GM12878 (cell line): ENCODE measurements around the gene TRIM72.

Source experiments
- ATF2 ChIP-seq: IDR thresholded peaks from 2 replicates; pipeline ENCODE4 v1.6.1; 2012; ENCODE audit warnings: low read length, inconsistent platforms
- EP300 ChIP-seq, 2 experiments: fragments of 150-350 bp in 1 of 2; IDR thresholded peaks; 2 replicates each; pipeline ENCODE4 v1.6.1; 2011 to 2012; ENCODE audit warnings: low read depth in 2 of 2, low read length in 2 of 2, borderline replicate concordance in 1 of 2, improper control_type of control experiment in 1 of 2, inconsistent platforms in 1 of 2; ENCODE audit not compliant: control insufficient read depth in 1 of 2
- POLR2A ChIP-seq: IDR thresholded peaks from 2 replicates; pipeline ENCODE4 v1.6.1; 2011; ENCODE audit warnings: low read depth, mild to moderate bottlenecking, low read length
- YY1 ChIP-seq: IDR thresholded peaks from 2 replicates; pipeline ENCODE4 v1.6.1; 2011; ENCODE audit warnings: low read depth, mild to moderate bottlenecking, low read length
- TF ChIP-seq, protein P1 (sequence below), 3 experiments: IDR thresholded peaks in 2 of 3; conservative IDR thresholded peaks in 1 of 3; 2 replicates each; pipeline ENCODE4 v1.5.1; 2011; ENCODE audit warnings: low read depth in 3 of 3, low read length in 3 of 3, mild to moderate bottlenecking in 3 of 3, control low read depth in 2 of 3, moderate library complexity in 2 of 3, inconsistent platforms in 1 of 3, mixed read lengths in 1 of 3; ENCODE audit not compliant: control insufficient read depth in 2 of 3, insufficient read depth in 1 of 3; ENCODE audit errors: extremely low read depth in 1 of 3

GRCh38 chr16:31185339-31185738 lies 28.6 kb upstream of the TRIM72 start:
- TF ChIP-seq EP300 (IDR thresholded peaks at IDR 0.05; ENCODE audit: borderline replicate concordance in 1 of 2, control insufficient read depth in 1 of 2, low read depth in 2 of 2, low read length in 2 of 2) (no peak), POLR2A (no peak), ATF2 (no peak), YY1 (no peak)
- TF ChIP-seq, protein P1, sequence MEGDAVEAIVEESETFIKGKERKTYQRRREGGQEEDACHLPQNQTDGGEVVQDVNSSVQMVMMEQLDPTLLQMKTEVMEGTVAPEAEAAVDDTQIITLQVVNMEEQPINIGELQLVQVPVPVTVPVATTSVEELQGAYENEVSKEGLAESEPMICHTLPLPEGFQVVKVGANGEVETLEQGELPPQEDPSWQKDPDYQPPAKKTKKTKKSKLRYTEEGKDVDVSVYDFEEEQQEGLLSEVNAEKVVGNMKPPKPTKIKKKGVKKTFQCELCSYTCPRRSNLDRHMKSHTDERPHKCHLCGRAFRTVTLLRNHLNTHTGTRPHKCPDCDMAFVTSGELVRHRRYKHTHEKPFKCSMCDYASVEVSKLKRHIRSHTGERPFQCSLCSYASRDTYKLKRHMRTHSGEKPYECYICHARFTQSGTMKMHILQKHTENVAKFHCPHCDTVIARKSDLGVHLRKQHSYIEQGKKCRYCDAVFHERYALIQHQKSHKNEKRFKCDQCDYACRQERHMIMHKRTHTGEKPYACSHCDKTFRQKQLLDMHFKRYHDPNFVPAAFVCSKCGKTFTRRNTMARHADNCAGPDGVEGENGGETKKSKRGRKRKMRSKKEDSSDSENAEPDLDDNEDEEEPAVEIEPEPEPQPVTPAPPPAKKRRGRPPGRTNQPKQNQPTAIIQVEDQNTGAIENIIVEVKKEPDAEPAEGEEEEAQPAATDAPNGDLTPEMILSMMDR (IDR thresholded peaks at IDR 0.05 in 2 of 3, conservative IDR thresholded peaks at IDR 0.05 in 1 of 3; ENCODE audit: control insufficient read depth in 2 of 3, extremely low read depth in 1 of 3, insufficient read depth in 1 of 3, low read depth in 3 of 3, low read length in 3 of 3): no peak
